ENCODE results near the gene BNC1.

DNA sequence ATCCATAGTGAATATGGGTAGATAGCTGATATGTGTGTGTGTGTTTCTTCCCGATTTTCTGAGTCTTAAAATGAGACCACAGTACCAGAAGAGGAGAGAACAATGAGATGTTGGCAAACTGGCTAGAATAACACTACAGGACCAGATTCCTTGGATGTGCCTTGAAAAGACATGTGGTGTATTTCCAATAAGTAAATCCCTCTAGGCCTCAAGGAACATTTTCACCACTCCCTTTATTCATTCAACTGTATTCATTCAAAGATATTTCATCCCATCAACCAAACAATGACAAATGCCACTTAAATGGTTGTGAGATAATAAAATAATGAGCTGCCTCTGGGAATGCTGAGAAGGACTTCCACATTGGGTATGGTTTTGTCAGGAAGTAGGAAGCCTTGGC, 8.7 kb upstream of the BNC1 start:
- no peak for TF ChIP-seq POLR2AphosphoS5 (IDR thresholded peaks at IDR 0.05; ENCODE audit: low read depth, low read length)
- no peak for TF ChIP-seq POLR2A (IDR thresholded peaks at IDR 0.05; ENCODE audit: low read depth, low read length)
